ENCODE data around the gene TMEM106C.

TMEM106C gene

DNA sequence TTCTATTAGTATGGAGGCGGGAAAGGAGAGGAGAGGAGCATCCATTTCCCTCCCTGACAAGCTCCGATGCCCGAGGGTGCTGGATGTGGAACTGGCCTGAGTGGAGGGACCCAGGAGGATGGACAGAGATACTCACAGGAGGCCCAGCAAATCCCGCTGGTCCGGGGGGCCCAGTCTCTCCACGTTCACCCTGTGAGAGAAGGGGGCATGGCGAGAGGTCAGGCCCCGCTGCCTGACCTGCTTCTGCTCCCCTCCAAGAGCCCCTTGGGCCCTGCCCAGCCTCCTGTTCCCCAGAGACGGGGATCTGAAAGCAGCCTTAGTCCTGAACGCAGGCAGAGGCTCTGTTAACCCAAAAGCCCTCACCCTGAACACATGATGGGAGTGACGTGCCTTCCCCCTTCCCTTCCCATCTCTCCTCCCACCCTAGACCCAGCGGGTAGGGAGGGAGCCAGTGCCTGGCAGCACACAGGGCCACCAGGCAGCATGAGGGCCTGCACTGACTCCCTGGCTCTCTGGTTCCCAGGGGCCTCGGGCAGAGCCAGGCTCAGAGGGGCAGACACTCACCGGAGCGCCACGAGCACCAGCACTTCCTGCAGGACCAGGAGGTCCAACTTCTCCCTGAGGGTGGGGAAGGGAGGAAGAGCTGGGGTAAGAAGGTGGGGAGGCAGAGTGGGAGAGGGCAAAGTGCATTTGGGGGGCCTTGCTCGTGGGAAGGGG, 17.5 kb downstream of the TMEM106C start:
- no peak for DNase-seq

GRCh38 chr12:47981496-47982260, 18.3 kb downstream of the TMEM106C start:
- DNase-seq: no peak

- no peak for DNase-seq
Measured at GRCh38 chr12:47982311-47982710, 18.9 kb downstream of the TMEM106C start.

DNA sequence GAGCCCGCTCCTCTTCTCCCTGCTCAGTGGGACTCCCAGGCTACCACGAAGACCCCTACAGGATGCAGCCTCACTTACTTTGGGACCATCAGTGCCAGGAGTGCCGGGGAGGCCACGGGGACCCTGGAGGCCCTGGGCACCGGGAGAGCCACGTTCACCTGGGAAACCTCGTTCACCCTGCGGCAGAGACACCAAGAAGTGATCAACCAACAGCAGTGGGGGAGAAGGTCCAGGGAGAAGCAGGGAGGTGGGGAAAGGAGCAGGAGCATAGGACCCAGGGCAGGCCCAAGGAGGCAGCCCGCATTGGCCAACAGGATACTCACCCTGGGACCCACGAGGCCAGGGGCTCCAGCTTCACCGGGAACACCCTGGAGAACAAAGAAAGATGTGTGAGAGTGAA, 19.4 kb downstream of the TMEM106C start:
- DNase-seq: no peak

DNA sequence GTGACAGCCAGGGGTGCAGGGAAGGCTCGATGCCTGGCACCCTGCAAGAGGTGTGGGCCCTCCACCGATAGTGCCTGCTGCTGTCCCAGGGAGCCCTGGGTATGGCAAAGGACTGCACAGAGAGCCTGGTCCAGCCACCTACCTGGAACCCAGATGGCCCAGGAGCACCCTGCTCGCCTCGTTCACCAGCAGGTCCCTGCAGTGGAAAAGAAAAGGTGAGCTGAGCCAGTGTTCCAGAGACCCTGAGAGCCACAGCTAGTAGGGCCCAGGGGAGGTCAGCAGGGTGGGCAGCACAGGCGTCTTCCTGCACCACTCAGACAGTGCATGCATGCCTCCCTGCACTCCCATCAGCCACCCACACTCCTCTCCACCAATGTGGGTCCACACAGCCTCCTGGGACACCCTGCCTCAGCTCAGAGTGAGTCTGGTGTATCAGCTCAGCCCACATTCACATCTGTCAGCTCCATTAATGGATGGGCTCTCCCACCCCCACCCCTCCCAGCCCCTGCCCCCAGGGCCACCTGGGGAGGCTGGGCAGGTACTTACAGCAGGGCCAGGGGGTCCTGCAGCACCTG, 20.2 kb downstream of the TMEM106C start:
- no peak for DNase-seq

- DNase-seq: no peak
Measured at GRCh38 chr12:47984331-47984801, 21.0 kb downstream of the TMEM106C start.

DNA sequence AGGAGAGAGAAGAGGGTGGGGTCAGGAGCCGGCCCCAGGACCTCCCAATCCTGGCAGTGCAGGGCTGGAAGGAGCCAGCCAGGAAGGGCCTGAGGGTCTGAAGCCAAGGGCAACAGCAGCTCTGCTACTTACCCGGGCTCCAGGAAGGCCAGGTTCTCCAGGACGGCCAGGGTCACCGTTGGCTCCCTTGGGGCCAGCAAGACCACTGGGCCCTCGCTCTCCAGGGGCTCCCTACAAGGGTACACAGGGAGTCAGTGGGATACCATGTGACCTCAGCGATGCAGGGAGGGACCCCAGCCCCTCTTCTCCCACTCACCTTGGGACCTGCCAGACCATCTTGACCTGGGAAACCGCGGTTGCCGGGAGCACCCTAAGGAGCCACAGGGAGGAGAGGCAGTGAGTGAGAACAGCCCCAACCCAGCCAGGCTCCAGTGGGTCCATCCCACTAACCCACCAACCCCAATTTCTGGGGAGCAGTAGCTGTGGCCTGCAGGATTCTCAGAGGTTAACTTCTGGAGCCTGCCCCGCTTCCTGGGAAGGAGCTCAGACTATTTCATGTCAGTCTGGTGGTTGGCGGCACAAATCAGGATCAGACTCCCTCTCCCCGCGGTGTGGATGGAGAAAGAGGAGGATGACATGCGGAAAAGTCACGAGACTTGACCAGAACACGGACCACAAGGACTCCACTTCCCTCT, 22.3 kb downstream of the TMEM106C start:
- no peak for DNase-seq

GRCh38 chr12:47986291-47986660, 22.9 kb downstream of the TMEM106C start:
- no peak for DNase-seq

DNA sequence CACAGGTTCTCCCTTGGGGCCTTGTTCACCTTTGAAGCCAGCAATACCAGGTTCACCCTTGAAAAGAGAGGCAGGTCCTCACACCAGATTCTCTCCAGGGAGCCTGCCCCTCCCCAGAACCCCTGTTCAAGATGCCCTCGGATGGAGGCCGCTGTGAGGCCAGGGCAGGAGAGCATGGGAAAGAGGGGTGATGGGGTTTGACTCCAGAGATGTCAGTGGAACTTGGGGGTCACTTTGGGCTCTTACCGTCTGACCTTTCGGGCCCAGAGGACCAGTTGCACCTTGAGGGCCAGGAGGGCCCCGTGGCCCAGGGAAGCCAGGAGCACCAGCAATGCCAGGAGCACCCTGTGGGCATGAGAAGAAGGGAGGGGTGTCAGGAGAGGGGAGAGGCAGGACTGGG, 23.4 kb downstream of the TMEM106C start:
- DNase-seq: no peak

GRCh38 chr12:47987411-47988072, 24.1 kb downstream of the TMEM106C start:
- no peak for DNase-seq

DNA sequence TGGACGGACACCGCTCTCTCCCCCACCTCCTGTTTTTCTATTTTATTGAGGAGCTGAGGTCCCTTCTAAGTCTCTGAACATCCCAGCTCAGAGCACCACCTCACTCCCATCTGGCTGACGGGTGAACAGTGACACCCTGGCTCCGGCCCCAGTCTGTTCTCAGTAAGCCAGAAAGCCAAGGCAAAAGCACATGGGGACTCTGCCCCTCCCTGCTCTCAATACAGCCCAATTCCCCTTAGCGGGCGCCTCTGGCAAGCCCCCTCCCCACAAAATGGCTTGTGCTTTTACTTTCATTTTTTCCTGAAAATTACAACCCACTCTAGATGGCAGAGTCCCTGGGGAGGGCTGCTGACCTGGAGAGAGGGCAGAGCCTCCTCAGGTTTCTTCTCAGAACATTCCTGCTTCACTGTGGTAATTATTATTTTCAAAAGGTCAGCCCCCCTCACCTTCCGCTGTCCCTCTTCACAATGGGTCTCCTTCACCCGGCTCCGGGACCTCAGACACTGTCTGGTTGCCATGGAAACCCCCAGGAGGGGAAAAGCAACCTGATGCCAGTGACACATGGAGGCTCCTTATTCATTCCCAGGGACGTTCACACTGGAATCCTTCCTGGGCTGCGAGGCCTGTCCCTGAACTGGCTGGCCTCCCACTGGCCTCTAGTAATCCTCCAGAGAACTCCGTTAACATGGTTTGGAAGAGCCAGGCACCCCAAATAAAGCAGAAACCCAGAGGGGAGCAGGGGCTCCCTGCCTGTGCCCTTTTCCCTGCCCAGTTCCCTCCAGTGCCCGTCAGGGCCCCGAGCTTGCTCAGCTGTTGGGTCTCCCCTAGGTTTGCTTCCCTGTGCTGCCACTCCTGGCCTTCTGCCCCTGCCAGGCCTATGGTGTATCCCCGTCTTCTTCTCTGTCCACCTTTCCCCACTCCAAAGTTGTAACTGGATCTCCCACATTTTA, 25.0 kb downstream of the TMEM106C start:
- no peak for DNase-seq

GRCh38 chr12:47989023-47989417, 25.6 kb downstream of the TMEM106C start:
- no peak for DNase-seq

- DNase-seq: no peak
Measured at GRCh38 chr12:47989666-47990065, 26.3 kb downstream of the TMEM106C start.

GRCh38 chr12:47990351-47991105, 27.1 kb downstream of the TMEM106C start:
- peak; percentile 60 for DNase-seq

DNA sequence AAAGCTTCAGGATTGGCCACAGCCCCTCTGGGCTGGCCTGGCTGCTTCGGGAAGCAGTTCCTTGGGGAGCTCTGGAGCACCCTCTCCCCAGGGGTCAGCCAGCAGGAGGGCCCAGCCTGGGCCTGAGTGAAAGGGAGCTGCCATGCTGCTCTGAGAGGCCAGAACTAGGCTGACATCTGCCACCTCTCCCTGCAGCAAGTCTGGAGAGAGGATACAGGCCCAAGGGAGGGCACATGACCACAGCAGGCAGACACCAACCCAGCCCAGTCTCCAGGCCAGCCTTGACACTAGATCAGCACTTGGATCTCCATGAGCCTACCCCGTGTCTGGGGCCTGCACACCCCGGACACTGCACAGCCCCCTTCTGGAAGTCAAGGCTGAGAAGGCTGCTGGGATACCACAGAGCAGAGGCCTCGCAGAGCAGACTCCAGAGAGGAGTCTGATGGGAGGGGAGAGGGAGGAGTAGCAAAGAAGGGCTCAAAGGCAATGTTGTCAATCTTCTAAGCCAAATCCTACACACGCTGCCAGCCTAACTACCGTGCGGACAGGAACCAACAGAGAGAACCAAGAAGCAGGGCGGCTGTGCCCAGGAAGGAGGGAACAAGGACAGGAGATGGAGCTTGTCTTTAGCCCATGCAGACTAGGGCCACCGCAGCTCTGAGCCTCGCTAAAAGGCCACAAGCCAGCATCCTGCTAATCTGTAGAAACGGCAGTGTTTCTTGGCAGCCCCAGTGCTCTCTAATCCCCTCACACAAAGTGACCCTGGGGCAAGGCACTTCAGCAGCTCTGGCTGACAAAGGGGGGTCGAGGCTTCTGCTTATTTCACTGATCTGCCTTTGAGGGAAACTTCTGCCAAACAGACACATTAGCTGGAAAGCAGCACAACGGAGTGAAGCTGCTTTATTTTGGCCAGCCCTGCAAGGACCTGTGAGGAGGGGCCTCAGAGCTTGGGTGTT, 28.0 kb downstream of the TMEM106C start:
- no peak for DNase-seq

GRCh38 chr12:47992776-47993175, 29.4 kb downstream of the TMEM106C start:
- DNase-seq: no peak

DNA sequence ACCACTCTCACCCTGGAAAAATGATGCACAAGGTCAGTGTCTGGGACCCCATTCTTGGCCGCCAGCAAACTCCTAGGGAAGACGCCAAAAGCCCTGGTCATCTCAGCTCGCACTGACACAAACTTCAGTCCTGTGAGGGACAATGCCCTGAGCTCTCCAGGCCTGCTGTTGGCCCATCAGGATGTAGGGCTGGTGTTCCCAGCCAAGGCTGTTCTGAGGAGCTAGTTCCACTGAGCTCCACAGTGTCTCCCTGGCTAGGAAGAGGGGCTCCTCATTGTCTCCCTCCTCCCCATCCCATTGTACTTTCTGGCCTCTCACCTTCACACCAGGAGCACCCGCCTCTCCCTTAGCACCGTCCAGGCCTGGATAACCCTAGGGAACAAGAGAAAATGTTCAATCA, 30.1 kb downstream of the TMEM106C start:
- no peak for DNase-seq

GRCh38 chr12:47995981-47996401, 32.6 kb downstream of the TMEM106C start:
- DNase-seq: no peak

- DNase-seq: no peak
Measured at GRCh38 chr12:47997321-47997720, 33.9 kb downstream of the TMEM106C start.

DNA sequence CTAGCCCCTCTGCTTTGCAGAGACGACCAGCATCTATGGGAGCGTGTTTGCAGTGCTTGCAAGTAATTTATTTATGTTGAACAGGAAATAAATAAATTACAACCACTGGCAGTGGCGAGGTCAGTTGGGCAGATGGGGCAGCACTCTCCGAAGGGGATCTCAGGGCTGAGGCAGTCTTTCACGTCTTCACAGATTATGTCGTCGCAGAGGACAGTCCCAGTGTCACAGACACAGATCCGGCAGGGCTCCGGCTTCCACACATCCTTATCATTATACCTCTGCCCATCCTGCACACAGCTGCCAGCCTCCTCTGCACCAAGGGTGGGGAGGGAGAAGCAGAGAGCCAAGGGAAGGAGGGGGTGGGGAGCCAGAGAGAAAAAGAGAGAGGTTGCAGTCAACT, 36.4 kb downstream of the TMEM106C start:
- no peak for DNase-seq
